Testis (tissue), 3 donors: ENCODE measurements around the gene TBX10. TPM values are rescaled to one million over a fixed set of nuclear protein-coding genes. Genes with fewer than 3 reads are reported as not detected.

Source experiments
- DNase-seq: peaks from one replicate; pipeline ENCODE4 v3.0.0-alpha.2; 2019
- H3K27ac ChIP-seq, 2 donors: fragments of 200-600 bp; sonication (generic); one replicate each; pipeline ENCODE4 v1.5.1; 2019
- H3K27me3 ChIP-seq: fragments of 200-600 bp; sonication (generic); one replicate; pipeline ENCODE4 v1.5.1; 2019
- H3K36me3 ChIP-seq: fragments of 200-600 bp; sonication (generic); one replicate; pipeline ENCODE4 v1.5.1; 2017; ENCODE audit warnings: low read depth; ENCODE audit errors: missing control alignments
- H3K4me1 ChIP-seq: fragments of 200-600 bp; sonication (generic); one replicate; pipeline ENCODE4 v1.5.1; 2019
- H3K4me3 ChIP-seq, 2 donors: fragments of 200-600 bp; sonication (generic); one replicate each; pipeline ENCODE4 v1.5.1; 2017 to 2019
- H3K9me3 ChIP-seq: fragments of 200-600 bp; sonication (generic); one replicate; pipeline ENCODE4 v1.5.1; 2017
- POLR2A ChIP-seq: fragments of 450-650 bp; IDR thresholded peaks from one replicate; pipeline ENCODE4 v1.6.1; 2017; ENCODE audit warnings: antibody characterized with exemption, mild to moderate bottlenecking, moderate library complexity
- WGBS, 2 donors: methylation state at CpG; one replicate each; pipeline ENCODE4 v1.1.5; 2018; 5-methylcytosine and 5-hydroxymethylcytosine counted together
- intact Hi-C: fragments of 100-400 bp; cut with DNase I; formaldehyde crosslinking; loops from one replicate; pipeline ENCODE4 v1.15.1; 2023; ENCODE audit warnings: low total_unique reads
- polyA plus RNA-seq: library from polyadenylated mRNA; stranded (reverse); fragments of 350-450 nt; fragmentation: Illumina TruSeq; extraction: RNeasy Lipid Tissue Mini Kit (QIAGEN cat#74804); gene quantifications from one replicate; pipeline ENCODE4 v1.2.3, GENCODE V29; 2014; ENCODE audit warnings: low read depth, low replicate concordance; ENCODE audit not compliant: insufficient read depth
- total RNA-seq, 2 donors: library from RNA; depleted of rRNA; stranded (reverse); fragments of >200 nt; gene quantifications; one replicate each; pipeline ENCODE4 v1.2.3, GENCODE V29; 2016
- TF ChIP-seq, protein P1 (sequence below), 3 experiments: fragments of 450-650 bp in 2 of 3; fragments of 200-600 bp in 1 of 3; sonication (generic) in 1 of 3; IDR thresholded peaks; one replicate each; pipeline ENCODE4 v1.5.1; 2016 to 2019; ENCODE audit warnings: antibody characterized with exemption in 3 of 3, mild to moderate bottlenecking in 2 of 3, moderate library complexity in 1 of 3

TBX10 gene
- total and polyA plus RNA-seq, 3 donors from 2014 or later = 0.50 TPM; not detected in 2

- H3K4me1 ChIP-seq = no peaks in the 10 kb centered on the region
- no peak overlapping the region for H3K27ac ChIP-seq
- no peaks in the 10 kb centered on the region for H3K36me3 ChIP-seq
- H3K4me3 ChIP-seq = no peak overlapping the region
- intact Hi-C loops = no loop called here
- TF ChIP-seq, protein P1, sequence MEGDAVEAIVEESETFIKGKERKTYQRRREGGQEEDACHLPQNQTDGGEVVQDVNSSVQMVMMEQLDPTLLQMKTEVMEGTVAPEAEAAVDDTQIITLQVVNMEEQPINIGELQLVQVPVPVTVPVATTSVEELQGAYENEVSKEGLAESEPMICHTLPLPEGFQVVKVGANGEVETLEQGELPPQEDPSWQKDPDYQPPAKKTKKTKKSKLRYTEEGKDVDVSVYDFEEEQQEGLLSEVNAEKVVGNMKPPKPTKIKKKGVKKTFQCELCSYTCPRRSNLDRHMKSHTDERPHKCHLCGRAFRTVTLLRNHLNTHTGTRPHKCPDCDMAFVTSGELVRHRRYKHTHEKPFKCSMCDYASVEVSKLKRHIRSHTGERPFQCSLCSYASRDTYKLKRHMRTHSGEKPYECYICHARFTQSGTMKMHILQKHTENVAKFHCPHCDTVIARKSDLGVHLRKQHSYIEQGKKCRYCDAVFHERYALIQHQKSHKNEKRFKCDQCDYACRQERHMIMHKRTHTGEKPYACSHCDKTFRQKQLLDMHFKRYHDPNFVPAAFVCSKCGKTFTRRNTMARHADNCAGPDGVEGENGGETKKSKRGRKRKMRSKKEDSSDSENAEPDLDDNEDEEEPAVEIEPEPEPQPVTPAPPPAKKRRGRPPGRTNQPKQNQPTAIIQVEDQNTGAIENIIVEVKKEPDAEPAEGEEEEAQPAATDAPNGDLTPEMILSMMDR (IDR thresholded peaks at IDR 0.05) = no peak
- TF ChIP-seq POLR2A = no peak
- H3K9me3 ChIP-seq = no peaks in the 10 kb centered on the region
- WGBS, 2 donors = 82 to 84% methylated on average over 6 of the region's 6 CpGs
- no peak for DNase-seq
- H3K27me3 ChIP-seq = no peaks in the 10 kb centered on the region
These were observed 2.6 kb downstream of the TBX10 start for GRCh38 chr11:67636962-67637361.

GRCh38 chr11:67635231-67635521, 4.4 kb downstream of the TBX10 start:
- 73 to 86% methylated on average over 3 to 4 of the region's 4 CpGs for WGBS, 2 donors
- no peaks in the 10 kb centered on the region for H3K9me3 ChIP-seq

DNA sequence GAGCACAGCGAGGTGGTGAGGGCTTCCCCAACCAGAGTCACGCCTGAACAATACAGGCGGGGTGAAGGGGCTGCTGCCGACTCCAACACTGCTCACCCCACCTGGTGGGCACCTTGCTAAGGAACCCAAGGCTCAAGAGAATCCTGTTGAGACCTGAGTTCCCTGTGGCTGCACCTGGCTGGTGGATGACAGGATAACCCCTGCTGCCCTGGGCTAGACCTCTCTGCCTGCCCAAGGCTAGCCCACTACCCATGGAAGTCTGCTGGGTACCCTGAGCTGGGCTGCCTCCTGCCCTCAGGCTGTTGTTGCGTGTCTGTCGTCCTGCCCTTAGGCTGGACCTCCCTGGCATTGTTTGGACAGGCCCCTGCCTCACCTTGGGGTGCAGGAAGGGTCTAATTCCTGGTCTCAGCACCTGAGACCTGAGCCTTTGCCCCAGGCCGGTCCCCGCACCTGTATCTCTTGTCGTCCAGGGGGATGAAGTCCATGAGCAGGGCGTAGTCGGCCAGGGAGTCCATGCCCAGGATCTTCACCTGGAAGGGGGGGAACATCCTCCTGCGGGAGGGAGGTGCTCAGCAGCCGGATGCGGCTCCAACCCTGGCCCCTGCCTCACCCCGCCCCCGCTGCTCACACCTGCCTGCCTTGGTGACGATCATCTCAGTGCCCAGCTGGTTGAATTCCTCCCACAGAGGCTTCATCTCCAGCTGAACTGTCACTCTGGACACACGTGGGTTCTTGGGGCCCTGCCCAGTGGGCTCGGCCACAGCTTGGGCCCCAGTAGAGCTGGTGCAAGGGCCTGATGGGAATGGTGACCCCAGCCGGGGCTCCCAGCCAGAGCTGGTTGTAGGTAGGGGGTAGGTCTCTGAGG, 5.0 kb downstream of the TBX10 start:
- no peak overlapping the region for H3K4me3 ChIP-seq
- no peak for TF ChIP-seq POLR2A
- TF ChIP-seq, protein P1 (IDR thresholded peaks at IDR 0.05) = no peak
- 77 to 89% methylated on average over 13 to 20 of the region's 20 CpGs for WGBS, 2 donors
- H3K27ac ChIP-seq = no peak overlapping the region
- DNase-seq = no peak
- no peaks in the 10 kb centered on the region for H3K9me3 ChIP-seq
- no peaks in the 10 kb centered on the region for H3K27me3 ChIP-seq
- H3K4me1 ChIP-seq = peaks cover 5% of the 10 kb centered on the region
- no peaks in the 10 kb centered on the region for H3K36me3 ChIP-seq
- intact Hi-C loops = no loop called here

More at GRCh38 chr11:67635231-67635521, 4.4 kb downstream of the TBX10 start:
- intact Hi-C loops = no loop called here
- TF ChIP-seq, protein P1 (IDR thresholded peaks at IDR 0.05) = no peak
- TF ChIP-seq POLR2A = no peak
- Histone ChIP-seq H3K4me3 (no peak overlapping the region), H3K27ac (no peak overlapping the region), H3K4me1 (peaks cover 5% of the 10 kb centered on the region), H3K36me3 (no peaks in the 10 kb centered on the region), H3K27me3 (no peaks in the 10 kb centered on the region)
- DNase-seq = no peak

DNA sequence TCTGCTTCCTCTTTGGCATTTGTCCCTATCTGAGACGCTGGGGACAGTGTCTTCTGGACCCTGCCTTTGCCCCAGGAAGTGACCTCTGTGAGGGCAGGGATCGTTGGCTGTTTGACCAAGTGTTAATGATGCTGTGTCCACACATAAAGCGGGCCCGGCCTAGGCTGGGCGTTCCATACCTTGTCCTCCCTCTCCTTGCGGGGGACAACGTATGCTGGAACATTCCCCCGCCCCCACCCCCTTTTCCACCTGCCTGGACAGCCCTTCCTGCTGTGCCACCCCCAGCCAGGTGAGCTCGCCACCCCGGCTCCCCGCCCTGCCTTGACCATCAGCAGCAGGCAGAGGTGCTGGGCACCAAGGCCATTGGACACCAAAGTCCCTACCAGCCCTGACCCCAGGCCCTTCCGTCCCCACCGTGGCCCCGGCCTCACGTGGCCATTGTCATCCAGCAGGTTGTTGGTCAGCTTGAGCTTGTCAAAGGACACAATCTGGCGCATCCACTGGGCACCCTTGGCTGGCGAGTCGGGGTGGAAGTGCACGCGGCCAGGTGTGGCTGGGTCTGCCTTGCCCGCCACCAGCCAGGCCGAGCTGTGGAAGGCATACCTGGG, 5.7 kb downstream of the TBX10 start:
- intact Hi-C loops = no loop called here
- Histone ChIP-seq H3K27me3 (no peaks in the 10 kb centered on the region), H3K36me3 (no peaks in the 10 kb centered on the region), H3K4me3 (no peak overlapping the region), H3K4me1 (peaks cover 5% of the 10 kb centered on the region), H3K27ac (no peak overlapping the region), H3K9me3 (no peaks in the 10 kb centered on the region)
- TF ChIP-seq, protein P1 (IDR thresholded peaks at IDR 0.05) = no peak
- TF ChIP-seq POLR2A = no peak
- no peak for DNase-seq
- 86 to 87% methylated on average over 8 to 19 of the region's 22 CpGs for WGBS, 2 donors
